NCI-H2227 treated with DMSO at 0.1 percent for 48 hours (cell line): ENCODE results near the gene DSC3.

Experiments
- DNase-seq: peaks from one replicate; lab custom pipeline; 2025; lab: John Stamatoyannopoulos, UW

The DSC3 gene

GRCh38 chr18:30971338-30971956 lies 71.1 kb downstream of the DSC3 start:
- DNase-seq, result peak; percentile 29

- peak; percentile 12 for DNase-seq
Measured at GRCh38 chr18:30970196-30970816, 72.2 kb downstream of the DSC3 start.

- DNase-seq, result no peak
Measured at GRCh38 chr18:30969670-30970170, 72.8 kb downstream of the DSC3 start.

- no peak for DNase-seq
Measured at GRCh38 chr18:30967701-30968100, 74.8 kb downstream of the DSC3 start.

GRCh38 chr18:30965237-30965636 lies 77.3 kb downstream of the DSC3 start:
- DNase-seq, result no peak

- no peak for DNase-seq
Measured at GRCh38 chr18:30960661-30961060, 81.9 kb downstream of the DSC3 start.

- DNase-seq, result no peak
Measured at GRCh38 chr18:30957066-30957465, 85.5 kb downstream of the DSC3 start.

GRCh38 chr18:30954262-30954661 lies 88.3 kb downstream of the DSC3 start:
- no peak for DNase-seq

GRCh38 chr18:30945761-30946160 lies 96.8 kb downstream of the DSC3 start:
- DNase-seq, result no peak

GRCh38 chr18:30944773-30945417 lies 97.6 kb downstream of the DSC3 start:
- no peak for DNase-seq

GRCh38 chr18:30940952-30941539 lies 101.5 kb downstream of the DSC3 start:
- no peak for DNase-seq
